ENCODE results near the gene USH2A.
"Not testable (repeated sequence)": the region's sequence is repeated elsewhere in the genome, so short reads cannot be mapped to it uniquely, and the experiment has no call there.

The USH2A gene

GRCh38 chr1:216044538-216044937 lies 378.7 kb downstream of the USH2A start:
- DNase-seq = no peak

GRCh38 chr1:216034506-216034905 lies 388.7 kb downstream of the USH2A start:
- no peak for DNase-seq

- no peak for DNase-seq
Observed at GRCh38 chr1:216032961-216033614, 390.2 kb downstream of the USH2A start.

- DNase-seq = no peak
Observed at GRCh38 chr1:216032284-216032683, 391.0 kb downstream of the USH2A start.

- DNase-seq = no peak
Observed at GRCh38 chr1:216028631-216029030, 394.6 kb downstream of the USH2A start.

- no peak for DNase-seq
Observed at GRCh38 chr1:216024546-216024945, 398.7 kb downstream of the USH2A start.

GRCh38 chr1:216020743-216021345 lies 402.4 kb downstream of the USH2A start:
- no peak for DNase-seq

GRCh38 chr1:216015116-216015515 lies 408.1 kb downstream of the USH2A start:
- DNase-seq = no peak

GRCh38 chr1:216014086-216014485 lies 409.2 kb downstream of the USH2A start:
- DNase-seq = no peak

GRCh38 chr1:216009456-216009855 lies 413.8 kb downstream of the USH2A start:
- DNase-seq = not testable (repeated sequence)

- DNase-seq = no peak
Observed at GRCh38 chr1:216005916-216006315, 417.3 kb downstream of the USH2A start.

GRCh38 chr1:215992620-215993019 lies 430.6 kb downstream of the USH2A start:
- DNase-seq = no peak

- DNase-seq = no peak
Observed at GRCh38 chr1:215987092-215987875, 436.0 kb downstream of the USH2A start.

GRCh38 chr1:215986401-215986800 lies 436.8 kb downstream of the USH2A start:
- DNase-seq = no peak

GRCh38 chr1:215983680-215984079 lies 439.6 kb downstream of the USH2A start:
- DNase-seq = no peak

GRCh38 chr1:215971793-215972441 lies 451.3 kb downstream of the USH2A start:
- DNase-seq = no peak

- no peak for DNase-seq
Observed at GRCh38 chr1:215970406-215970805, 452.8 kb downstream of the USH2A start.

- DNase-seq = no peak
Observed at GRCh38 chr1:215963621-215964020, 459.6 kb downstream of the USH2A start.

- DNase-seq = no peak
Observed at GRCh38 chr1:215963040-215963439, 460.2 kb downstream of the USH2A start.

- DNase-seq = no peak
Observed at GRCh38 chr1:215958841-215959240, 464.4 kb downstream of the USH2A start.

GRCh38 chr1:215957663-215958062 lies 465.6 kb downstream of the USH2A start:
- DNase-seq = no peak

- DNase-seq = no peak
Observed at GRCh38 chr1:215932558-215932957, 490.7 kb downstream of the USH2A start.

GRCh38 chr1:215926670-215927069 lies 496.6 kb downstream of the USH2A start:
- no peak for DNase-seq

Measured in stimulated activated CD4-positive, alpha-beta T cell treated with anti-CD3 and anti-CD28 coated beads, Interleukin-4, amount 100 ng/mL, for 24 hours (primary cell).